ENCODE results near the gene PAPPA. TPM values are rescaled to one million over a fixed set of nuclear protein-coding genes. Genes with fewer than 3 reads are reported as not detected.

The PAPPA gene
- total and polyA plus RNA-seq, 9 of the 15 experiments (the other 6 are each of a cell fraction or from before 2014, with no cell fraction given) = 0.06 to 0.18 (median 0.11) TPM

- FAIRE-seq (no peak), DNase-seq (ENCODE audit: extremely low read depth in 1 of 4, low spot score in 3 of 4) (no peak), ATAC-seq (no peak)
- no peaks in the 10 kb centered on the region for H3K79me2 ChIP-seq (ENCODE audit: control insufficient read depth, insufficient read depth, low read length)
- POLR2A ChIA-PET = interaction anchor here (0.6 to 1.4 kb wide), 4 partner anchors 10 to 266 kb away, joined by 3 read pairs; no protein-coding TSS in a partner anchor
- H3K9me3 ChIP-seq (replicated peaks; ENCODE audit: control insufficient read depth, insufficient read depth, low read depth, low read length) = no peaks in the 10 kb centered on the region
- 6% methylated on average over 6 of the region's 6 CpGs for WGBS (ENCODE audit: insufficient coverage, low coverage, missing lambda C conversion rate)
- TF ChIP-seq SREBF1 (IDR thresholded peaks at IDR 0.05; ENCODE audit: borderline replicate concordance, low read depth, low read length) (no peak), ZNF445 (CRISPR knock-in tag; IDR thresholded peaks at IDR 0.05; ENCODE audit: low read depth) (no peak), TARDBP (IDR thresholded peaks at IDR 0.05) (no peak)
- peaks cover 6 to 14% of the 10 kb centered on the region in 2 experiments; a peak in 4 of 5 replicates for H3K27me3 ChIP-seq (ENCODE audit: control insufficient read depth in 2 of 2, insufficient read depth in 2 of 2, low read length in 2 of 2)
- no peak overlapping the region for H3K4me3 ChIP-seq
- no peaks in the 10 kb centered on the region for H3K36me3 ChIP-seq (ENCODE audit: control insufficient read depth, insufficient read depth, low read length)
- intact Hi-C loops (cut with micrococcal nuclease) = loop anchor here (1.0 to 5.0 kb wide), 3 partner anchors 339 to 495 kb away; no protein-coding TSS in a partner anchor
- peaks cover 0 to 10% of the 10 kb centered on the region in 2 experiments; a peak in 3 of 5 replicates for H3K4me1 ChIP-seq (replicated peaks in 1 of 2; ENCODE audit: control insufficient read depth in 2 of 2, insufficient read depth in 2 of 2, low read length in 2 of 2)
- CTCF ChIA-PET (ENCODE audit: low intra/inter-chr PET ratio) = interaction anchor here (0.7 to 1.6 kb wide), 4 partner anchors 338 to 421 kb away, joined by 3 to 4 read pairs (median 4); no protein-coding TSS in a partner anchor
- in situ Hi-C loops (cut with MboI) = loop anchor here (5.0 to 10.0 kb wide), 2 partner anchors 343 to 420 kb away; no protein-coding TSS in a partner anchor
- no TSS peak for BruUV-seq (replicated peaks)
- no peaks in the 10 kb centered on the region for H3K9me1 ChIP-seq (ENCODE audit: control insufficient read depth, insufficient read depth, low read length)
- H4K20me1 ChIP-seq (replicated peaks; ENCODE audit: control insufficient read depth, insufficient read depth, low read length) = no peaks in the 10 kb centered on the region
- H3K27ac ChIP-seq (ENCODE audit: extremely low read depth, low read depth, low read length) = no peak overlapping the region
- no peak overlapping the region for H3K4me2 ChIP-seq (ENCODE audit: insufficient read depth, low read length)
- no peak overlapping the region for H3K9ac ChIP-seq (ENCODE audit: insufficient read depth in 1 of 2, low read depth in 2 of 2, low read length in 2 of 2)
- no peak overlapping the region for H2AFZ ChIP-seq (ENCODE audit: low read depth, low read length)
Observed at GRCh38 chr9:116151966-116152381, 1.6 kb upstream of the PAPPA start.

- intact Hi-C loops (cut with micrococcal nuclease) = loop anchor here (1.0 to 5.0 kb wide), 2 partner anchors 339 to 495 kb away; no protein-coding TSS in a partner anchor
- no peak for FAIRE-seq
- POLR2A ChIA-PET = interaction anchor here (0.6 to 1.4 kb wide), 4 partner anchors 10 to 265 kb away, joined by 3 read pairs; no protein-coding TSS in a partner anchor
- TF ChIP-seq REST (IDR thresholded peaks at IDR 0.05; ENCODE audit: borderline replicate concordance) (peak; percentile 50; the same call in 1 of the 2 replicates), REST (CRISPR knock-in tag; IDR thresholded peaks at IDR 0.05; ENCODE audit: low read depth) (no peak), GABPA (tag; conservative IDR thresholded peaks at IDR 0.05; ENCODE audit: low read depth) (no peak), NR1H2 (CRISPR knock-in tag; IDR thresholded peaks at IDR 0.05) (no peak)
Observed at GRCh38 chr9:116152390-116152789, 1.2 kb upstream of the PAPPA start.

More at GRCh38 chr9:116152390-116152789, 1.2 kb upstream of the PAPPA start:
- H3K4me2 ChIP-seq (ENCODE audit: insufficient read depth, low read length) = no peak overlapping the region
- H3K79me2 ChIP-seq (ENCODE audit: control insufficient read depth, insufficient read depth, low read length) = no peaks in the 10 kb centered on the region
- ATAC-seq (no peak), DNase-seq (ENCODE audit: extremely low read depth in 1 of 4, low spot score in 3 of 4) (peak in 2 of 4 experiments; percentile 11 to 14)
- no peaks in the 10 kb centered on the region for H4K20me1 ChIP-seq (replicated peaks; ENCODE audit: control insufficient read depth, insufficient read depth, low read length)
- in situ Hi-C loops (cut with MboI) = loop anchor here (5.0 to 10.0 kb wide), 2 partner anchors 342 to 420 kb away; no protein-coding TSS in a partner anchor
- no peak overlapping the region for H2AFZ ChIP-seq (ENCODE audit: low read depth, low read length)
- no TSS peak for BruUV-seq (replicated peaks)
- H3K27ac ChIP-seq (ENCODE audit: extremely low read depth, low read depth, low read length) = no peak overlapping the region
- H3K36me3 ChIP-seq (ENCODE audit: control insufficient read depth, insufficient read depth, low read length) = no peaks in the 10 kb centered on the region
- WGBS (ENCODE audit: insufficient coverage, low coverage, missing lambda C conversion rate) = 4% methylated on average over 2 of the region's 2 CpGs
- CTCF ChIA-PET (ENCODE audit: low intra/inter-chr PET ratio) = interaction anchor here (0.7 to 1.6 kb wide), 4 partner anchors 338 to 420 kb away, joined by 3 to 4 read pairs (median 4); no protein-coding TSS in a partner anchor
- H3K27me3 ChIP-seq (ENCODE audit: control insufficient read depth in 2 of 2, insufficient read depth in 2 of 2, low read length in 2 of 2) = peaks cover 7 to 14% of the 10 kb centered on the region in 2 experiments; a peak in 4 of 5 replicates
- no peaks in the 10 kb centered on the region for H3K9me1 ChIP-seq (ENCODE audit: control insufficient read depth, insufficient read depth, low read length)
- peaks cover 0 to 10% of the 10 kb centered on the region in 2 experiments; a peak in 3 of 5 replicates for H3K4me1 ChIP-seq (replicated peaks in 1 of 2; ENCODE audit: control insufficient read depth in 2 of 2, insufficient read depth in 2 of 2, low read length in 2 of 2)
- no peak overlapping the region for H3K9ac ChIP-seq (ENCODE audit: insufficient read depth in 1 of 2, low read depth in 2 of 2, low read length in 2 of 2)
- no peaks in the 10 kb centered on the region for H3K9me3 ChIP-seq (replicated peaks; ENCODE audit: control insufficient read depth, insufficient read depth, low read depth, low read length)
- H3K4me3 ChIP-seq = no peak overlapping the region
